Cardiac muscle cell (in vitro differentiated cells and primary cell): Measurements from ENCODE around the gene RIMBP2. TPM values are rescaled to one million over a fixed set of nuclear protein-coding genes. Genes with fewer than 3 reads are reported as not detected.

Source experiments
- DNase-seq, 2 donors: peaks; one replicate each; pipeline versions ENCODE4 v3.0.0 to v3.0.0-alpha.2; 2010 to 2017; ENCODE audit warnings: low read depth in 1 of 2, low spot score in 1 of 2
- H3K27ac ChIP-seq: fragments of 200-600 bp; sonication (generic); 2 replicates; pipeline ENCODE4 v1.5.1; 2016
- H3K27me3 ChIP-seq: fragments of 200-600 bp; sonication (generic); 2 replicates; pipeline ENCODE4 v1.6.0; 2016; ENCODE audit warnings: control low read depth
- H3K36me3 ChIP-seq: fragments of 200-600 bp; sonication (generic); 2 replicates; pipeline ENCODE4 v1.5.1; 2016; ENCODE audit warnings: control low read depth
- H3K4me1 ChIP-seq: fragments of 200-600 bp; sonication (generic); 2 replicates; pipeline ENCODE4 v1.8.1; 2017; ENCODE audit warnings: low read depth, mild to moderate bottlenecking, mixed run types
- H3K4me3 ChIP-seq: fragments of 200-600 bp; sonication (generic); 2 replicates; pipeline ENCODE4 v1.5.1; 2016; ENCODE audit warnings: mild to moderate bottlenecking
- H3K9me3 ChIP-seq: fragments of 200-600 bp; sonication (generic); 2 replicates; pipeline ENCODE4 v1.5.1; 2017; ENCODE audit warnings: low read depth, mild to moderate bottlenecking, control low read depth
- polyA plus RNA-seq: library from polyadenylated mRNA; unstranded; fragments of >200 nt; fragmentation: Nextera tagmentation; extraction: Ambion mirVana; gene quantifications from 2 replicates; pipeline ENCODE4 v1.2.1, GENCODE V29; 2016
- total RNA-seq: library from RNA; depleted of rRNA; stranded (reverse); fragments of >200 nt; gene quantifications from 2 replicates; pipeline ENCODE4 v1.2.3, GENCODE V29; 2016
- TF ChIP-seq, protein P1 (sequence below): IDR thresholded peaks from 2 replicates; pipeline ENCODE4 v1.5.1; 2012; ENCODE audit warnings: low read depth, mild to moderate bottlenecking, low read length

RIMBP2 gene
- total and polyA plus RNA-seq, 2 experiments from 2014 or later: 2.6 to 10.5 TPM

DNA sequence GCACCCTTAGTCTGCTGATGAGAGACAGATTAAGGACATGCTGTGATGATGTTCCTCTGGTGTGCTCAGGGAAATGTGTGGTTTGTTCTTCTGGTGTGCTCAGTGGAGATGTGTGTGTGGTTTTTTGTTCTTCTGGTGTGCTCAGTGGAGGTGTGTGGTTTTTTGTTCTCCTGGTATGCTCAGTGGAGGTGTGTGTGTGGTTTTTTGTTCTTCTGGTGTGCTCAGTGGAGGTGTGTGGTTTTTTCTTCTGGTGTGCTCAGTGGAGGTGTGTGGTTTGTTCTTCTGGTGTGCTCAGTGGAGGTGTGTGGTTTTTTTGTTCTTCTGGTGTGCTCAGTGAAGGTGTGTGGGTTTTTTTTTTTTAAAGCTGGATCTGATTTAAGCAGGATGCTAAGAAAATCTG lies 363.0 kb downstream of the RIMBP2 start:
- no peak overlapping the region for H3K27ac ChIP-seq
- peaks cover 19% of the 10 kb centered on the region for H3K27me3 ChIP-seq
- H3K4me3 ChIP-seq: no peak overlapping the region
- TF ChIP-seq, protein P1, sequence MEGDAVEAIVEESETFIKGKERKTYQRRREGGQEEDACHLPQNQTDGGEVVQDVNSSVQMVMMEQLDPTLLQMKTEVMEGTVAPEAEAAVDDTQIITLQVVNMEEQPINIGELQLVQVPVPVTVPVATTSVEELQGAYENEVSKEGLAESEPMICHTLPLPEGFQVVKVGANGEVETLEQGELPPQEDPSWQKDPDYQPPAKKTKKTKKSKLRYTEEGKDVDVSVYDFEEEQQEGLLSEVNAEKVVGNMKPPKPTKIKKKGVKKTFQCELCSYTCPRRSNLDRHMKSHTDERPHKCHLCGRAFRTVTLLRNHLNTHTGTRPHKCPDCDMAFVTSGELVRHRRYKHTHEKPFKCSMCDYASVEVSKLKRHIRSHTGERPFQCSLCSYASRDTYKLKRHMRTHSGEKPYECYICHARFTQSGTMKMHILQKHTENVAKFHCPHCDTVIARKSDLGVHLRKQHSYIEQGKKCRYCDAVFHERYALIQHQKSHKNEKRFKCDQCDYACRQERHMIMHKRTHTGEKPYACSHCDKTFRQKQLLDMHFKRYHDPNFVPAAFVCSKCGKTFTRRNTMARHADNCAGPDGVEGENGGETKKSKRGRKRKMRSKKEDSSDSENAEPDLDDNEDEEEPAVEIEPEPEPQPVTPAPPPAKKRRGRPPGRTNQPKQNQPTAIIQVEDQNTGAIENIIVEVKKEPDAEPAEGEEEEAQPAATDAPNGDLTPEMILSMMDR: no peak
- DNase-seq: no peak
- H3K9me3 ChIP-seq: no peaks in the 10 kb centered on the region
- no peaks in the 10 kb centered on the region for H3K36me3 ChIP-seq
- H3K4me1 ChIP-seq: no peaks in the 10 kb centered on the region

DNA sequence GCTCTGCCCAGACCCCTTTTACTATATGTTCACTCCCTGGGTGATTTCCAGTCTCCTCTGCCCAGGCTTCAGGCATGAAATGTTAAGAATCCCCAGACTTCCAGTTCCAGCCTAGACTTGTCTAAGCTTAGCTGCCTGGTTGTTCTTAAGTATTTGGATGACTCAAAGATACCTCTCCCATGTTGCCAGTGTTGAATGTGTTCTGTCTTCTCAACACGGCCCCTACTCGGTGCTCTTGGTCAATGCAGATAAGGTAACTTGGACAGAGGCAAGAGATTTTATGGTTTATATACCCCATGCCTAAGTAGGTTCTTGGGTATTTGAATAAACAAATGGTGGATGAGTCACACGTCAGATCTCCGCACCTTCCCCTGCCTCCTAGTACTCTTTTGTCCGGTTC lies 364.8 kb downstream of the RIMBP2 start:
- no peak for DNase-seq
- Histone ChIP-seq H3K27me3 (peaks cover 19% of the 10 kb centered on the region), H3K4me3 (no peak overlapping the region), H3K9me3 (no peaks in the 10 kb centered on the region), H3K27ac (no peak overlapping the region), H3K4me1 (no peaks in the 10 kb centered on the region), H3K36me3 (no peaks in the 10 kb centered on the region)
- TF ChIP-seq, protein P1: no peak

DNA sequence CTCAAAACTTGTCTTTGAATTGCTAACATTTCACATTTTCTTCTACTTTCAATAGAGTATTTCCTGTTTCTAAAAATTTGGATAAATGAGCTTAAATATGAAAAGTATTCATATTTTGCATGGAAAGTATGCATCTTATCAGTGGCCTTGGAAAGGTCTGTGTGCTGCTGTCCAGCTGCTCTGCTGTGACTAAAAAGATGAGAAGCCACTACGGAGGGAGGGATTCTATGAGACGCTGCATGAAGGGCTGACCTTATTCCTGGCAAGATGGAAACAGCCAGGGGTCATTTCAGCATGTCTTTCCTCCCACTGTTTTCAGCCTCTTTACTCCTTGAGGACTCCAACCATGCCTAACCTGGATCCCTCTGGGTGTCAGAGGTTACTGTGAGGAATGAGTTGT lies 365.4 kb downstream of the RIMBP2 start:
- Histone ChIP-seq H3K36me3 (no peaks in the 10 kb centered on the region), H3K27ac (no peak overlapping the region), H3K27me3 (peaks cover 20% of the 10 kb centered on the region), H3K9me3 (no peaks in the 10 kb centered on the region), H3K4me1 (no peaks in the 10 kb centered on the region), H3K4me3 (no peak overlapping the region)
- TF ChIP-seq, protein P1: no peak
- no peak for DNase-seq

DNA sequence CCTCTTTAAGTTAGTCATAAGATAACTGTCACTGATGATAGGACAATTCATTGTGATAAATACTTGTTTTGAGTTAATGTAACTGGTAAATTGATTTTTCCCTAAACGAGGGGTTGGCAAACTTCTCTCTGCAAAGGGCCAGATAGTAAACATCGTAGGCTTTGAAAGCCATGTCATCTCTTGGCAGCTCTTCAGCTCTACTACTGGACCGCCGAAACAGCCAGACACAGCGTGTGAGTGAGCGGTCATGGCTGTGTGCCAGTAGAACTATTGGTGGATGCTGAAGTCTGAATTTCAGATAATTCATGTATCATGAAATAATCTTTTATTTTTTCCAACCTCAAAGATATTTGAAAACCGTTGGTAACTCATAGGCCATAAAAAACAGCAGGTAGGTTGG lies 368.5 kb downstream of the RIMBP2 start:
- no peaks in the 10 kb centered on the region for H3K9me3 ChIP-seq
- no peaks in the 10 kb centered on the region for H3K36me3 ChIP-seq
- no peak overlapping the region for H3K4me3 ChIP-seq
- no peaks in the 10 kb centered on the region for H3K4me1 ChIP-seq
- no peak for DNase-seq
- H3K27me3 ChIP-seq: peaks cover 17% of the 10 kb centered on the region
- TF ChIP-seq, protein P1: no peak
- H3K27ac ChIP-seq: no peak overlapping the region

Other genes starting within 250 kb of the RIMBP2 start
- 15.9 and 19.0 TPM in 2 replicates for gene STX2, start 123.0 kb upstream of the RIMBP2 start, total RNA-seq
- gene STX2, start 123.0 kb upstream of the RIMBP2 start, polyA plus RNA-seq: 20.8 and 23.7 TPM in 2 replicates
- 189 and 260 TPM in 2 replicates for gene RAN, start 155.8 kb upstream of the RIMBP2 start, total RNA-seq
- gene RAN, start 155.8 kb upstream of the RIMBP2 start, polyA plus RNA-seq: 785 and 1,009 TPM in 2 replicates
- gene ADGRD1, start 237.6 kb upstream of the RIMBP2 start, total RNA-seq: 58.8 and 74.0 TPM in 2 replicates
- 66.6 and 76.2 TPM in 2 replicates for gene ADGRD1, start 237.6 kb upstream of the RIMBP2 start, polyA plus RNA-seq